Neural cell (in vitro differentiated cells): Measurements from ENCODE around the gene ADAMTS19. TPM values are rescaled to one million over a fixed set of nuclear protein-coding genes. Genes with fewer than 3 reads are reported as not detected.

Experiments used
- H2AFZ ChIP-seq: fragments of 200-600, 300-800 bp; sonication (generic), shearing (Covaris generic); 2 replicates; pipeline ENCODE4 v1.6.0; 2014; ENCODE audit warnings: low read depth, mild to moderate bottlenecking, antibody characterized with exemption, low read length, moderate library complexity
- H3F3A ChIP-seq: fragments of 200-600 bp; shearing (Covaris generic); 2 replicates; pipeline ENCODE4 v1.6.1; 2016; ENCODE audit warnings: mild to moderate bottlenecking, moderate library complexity, mixed read lengths, antibody characterized with exemption, low read length; ENCODE audit not compliant: insufficient read depth, poor library complexity, severe bottlenecking
- H3K27ac ChIP-seq: fragments of 200-600, 300-800 bp; sonication (generic), shearing (Covaris generic); 2 replicates; pipeline ENCODE4 v1.5.1; 2014; ENCODE audit warnings: mild to moderate bottlenecking, low read length, moderate library complexity
- H3K27me3 ChIP-seq: fragments of 300-800, 200-600 bp; sonication (generic), shearing (Covaris generic); 2 replicates; pipeline ENCODE4 v1.6.0; 2014; ENCODE audit warnings: mild to moderate bottlenecking, low read depth, low read length, moderate library complexity; ENCODE audit not compliant: insufficient read depth
- H3K36me3 ChIP-seq: fragments of 300-800, 200-600 bp; sonication (generic), shearing (Covaris generic); 2 replicates; pipeline ENCODE4 v1.5.1; 2014; ENCODE audit warnings: mild to moderate bottlenecking, antibody characterized with exemption, low read length, moderate library complexity; ENCODE audit not compliant: insufficient read depth
- H3K4me2 ChIP-seq: fragments of 300-800, 200-600 bp; sonication (generic), shearing (Covaris generic); 2 replicates; pipeline ENCODE4 v1.6.0; 2014; ENCODE audit warnings: mild to moderate bottlenecking, low read length
- H3K4me3 ChIP-seq: fragments of 300-800, 200-600 bp; sonication (generic), shearing (Covaris generic); 2 replicates; pipeline ENCODE4 v1.5.1; 2014; ENCODE audit warnings: mild to moderate bottlenecking, low read length, moderate library complexity
- H3K79me2 ChIP-seq: fragments of 200-600 bp; shearing (Covaris generic); replicated peaks from 2 replicates; pipeline ENCODE4 v1.6.0; 2014; ENCODE audit warnings: mild to moderate bottlenecking, low read length, moderate library complexity; ENCODE audit not compliant: insufficient read depth
- H3K9ac ChIP-seq: fragments of 300-800, 200-600 bp; sonication (generic), shearing (Covaris generic); 2 replicates; pipeline ENCODE4 v1.6.1; 2016; ENCODE audit warnings: mild to moderate bottlenecking, low read length, mixed read lengths
- H3K9me2 ChIP-seq: fragments of 200-600 bp; shearing (Covaris generic); 2 replicates; pipeline ENCODE4 v1.6.1; 2016; ENCODE audit warnings: mild to moderate bottlenecking, low read length, mixed read lengths; ENCODE audit not compliant: insufficient read depth
- H3K9me3 ChIP-seq: fragments of 200-600, 300-800 bp; sonication (generic), shearing (Covaris generic); 2 replicates; pipeline ENCODE4 v1.6.1; 2016; ENCODE audit warnings: mild to moderate bottlenecking, mixed run types, low read length, moderate library complexity, mixed read lengths
- H4K20me1 ChIP-seq: fragments of 200-600 bp; shearing (Covaris generic); 2 replicates; pipeline ENCODE4 v1.6.1; 2016; ENCODE audit warnings: mild to moderate bottlenecking, mixed run types; ENCODE audit not compliant: insufficient read depth
- CTCF ChIP-seq: fragments of 450-650 bp; IDR thresholded peaks from 2 replicates; pipeline ENCODE4 v1.5.1; 2014; ENCODE audit warnings: antibody characterized with exemption, mild to moderate bottlenecking, moderate library complexity; ENCODE audit not compliant: poor library complexity, severe bottlenecking
- EP300 ChIP-seq: fragments of 450-650 bp; conservative IDR thresholded peaks from 2 replicates; pipeline ENCODE4 v1.6.1; 2014; ENCODE audit warnings: antibody characterized with exemption, mild to moderate bottlenecking, moderate library complexity; ENCODE audit not compliant: poor library complexity, severe bottlenecking
- EZH2 ChIP-seq: fragments of 200-600, 300-800 bp; shearing (Covaris generic), sonication (generic); IDR thresholded peaks from 2 replicates; pipeline ENCODE4 v1.6.1; 2014; ENCODE audit warnings: antibody characterized with exemption, low read length, borderline replicate concordance, mild to moderate bottlenecking; ENCODE audit not compliant: insufficient read depth, poor library complexity, severe bottlenecking
- MXI1 ChIP-seq: fragments of 450-650 bp; conservative IDR thresholded peaks from 2 replicates; pipeline ENCODE4 v1.6.1; 2014; ENCODE audit warnings: antibody characterized with exemption, mild to moderate bottlenecking; ENCODE audit not compliant: poor library complexity, severe bottlenecking
- POLR2AphosphoS5 ChIP-seq: IDR thresholded peaks from 2 replicates; pipeline ENCODE4 v1.6.1; 2012
- RAD21 ChIP-seq: fragments of 450-650 bp; conservative IDR thresholded peaks from 2 replicates; pipeline ENCODE4 v1.6.1; 2014; ENCODE audit warnings: antibody characterized with exemption, mild to moderate bottlenecking, moderate library complexity
- REST ChIP-seq: IDR thresholded peaks from 2 replicates; pipeline ENCODE4 v1.6.1; 2012; ENCODE audit warnings: borderline replicate concordance
- SMC3 ChIP-seq: fragments of 450-650 bp; conservative IDR thresholded peaks from 2 replicates; pipeline ENCODE4 v1.6.1; 2014; ENCODE audit warnings: antibody characterized with exemption, mild to moderate bottlenecking, moderate library complexity; ENCODE audit not compliant: poor library complexity
- TAF1 ChIP-seq: IDR thresholded peaks from 2 replicates; pipeline ENCODE4 v1.6.1; 2012; ENCODE audit warnings: low read depth
- polyA plus RNA-seq: library from polyadenylated mRNA; depleted of rRNA; stranded (reverse); fragments of >200 nt; gene quantifications from 2 replicates; pipeline ENCODE4 v1.2.3, GENCODE V29; 2014

Gene ADAMTS19
- polyA plus RNA-seq, 1 donor from 2014 or later = 0.12 TPM

DNA sequence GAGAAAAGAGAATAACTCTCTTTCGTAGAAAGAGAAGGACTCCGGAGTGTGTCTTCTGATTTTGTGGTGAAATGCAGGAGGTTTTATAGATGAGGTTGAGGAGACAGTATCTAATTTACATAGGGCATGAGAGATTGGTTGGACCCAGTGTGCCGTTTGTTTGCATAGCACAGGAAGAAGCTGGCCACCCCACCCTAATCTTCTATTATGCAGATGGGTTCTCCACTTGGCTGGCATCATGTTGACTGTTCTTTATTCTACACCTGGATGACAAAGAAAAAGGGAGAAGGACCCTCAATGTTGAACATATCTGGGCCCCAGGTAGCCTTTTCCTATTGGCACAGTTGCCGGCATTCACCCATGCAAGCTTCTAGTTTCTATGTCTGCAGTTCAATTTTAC, 264.5 kb downstream of the ADAMTS19 start:
- H3F3A ChIP-seq = no peaks in the 10 kb centered on the region
- H3K9me3 ChIP-seq = no peaks in the 10 kb centered on the region
- H3K9me2 ChIP-seq = no peaks in the 10 kb centered on the region
- H4K20me1 ChIP-seq = no peaks in the 10 kb centered on the region
- no peaks in the 10 kb centered on the region for H3K27me3 ChIP-seq
- no peak overlapping the region for H3K4me2 ChIP-seq
- no peak overlapping the region for H2AFZ ChIP-seq
- no peak overlapping the region for H3K4me3 ChIP-seq
- no peak overlapping the region for H3K9ac ChIP-seq
- H3K27ac ChIP-seq = no peak overlapping the region
- H3K79me2 ChIP-seq = no peaks in the 10 kb centered on the region
- H3K36me3 ChIP-seq = no peaks in the 10 kb centered on the region
- no peak for TF ChIP-seq MXI1

- Histone ChIP-seq H3K4me3 (no peak overlapping the region), H3K27me3 (no peaks in the 10 kb centered on the region), H3K36me3 (no peaks in the 10 kb centered on the region), H3K27ac (no peak overlapping the region), H3K9me2 (no peaks in the 10 kb centered on the region), H3K79me2 (no peaks in the 10 kb centered on the region), H2AFZ (no peak overlapping the region), H3K4me2 (no peak overlapping the region), H3K9me3 (no peaks in the 10 kb centered on the region), H4K20me1 (no peaks in the 10 kb centered on the region), H3K9ac (no peak overlapping the region), H3F3A (no peaks in the 10 kb centered on the region)
- TF ChIP-seq POLR2AphosphoS5 (no peak), TAF1 (no peak), CTCF (no peak), MXI1 (no peak), EP300 (no peak), SMC3 (no peak), RAD21 (no peak), REST (no peak), EZH2 (no peak)
Measured at GRCh38 chr5:129739773-129740172, 279.7 kb downstream of the ADAMTS19 start.
